ENCODE data around the gene ANKRD27.
A peak's percentile ranks its signal among the peaks of the same experiment; 100 is the strongest.

Gene ANKRD27

DNA sequence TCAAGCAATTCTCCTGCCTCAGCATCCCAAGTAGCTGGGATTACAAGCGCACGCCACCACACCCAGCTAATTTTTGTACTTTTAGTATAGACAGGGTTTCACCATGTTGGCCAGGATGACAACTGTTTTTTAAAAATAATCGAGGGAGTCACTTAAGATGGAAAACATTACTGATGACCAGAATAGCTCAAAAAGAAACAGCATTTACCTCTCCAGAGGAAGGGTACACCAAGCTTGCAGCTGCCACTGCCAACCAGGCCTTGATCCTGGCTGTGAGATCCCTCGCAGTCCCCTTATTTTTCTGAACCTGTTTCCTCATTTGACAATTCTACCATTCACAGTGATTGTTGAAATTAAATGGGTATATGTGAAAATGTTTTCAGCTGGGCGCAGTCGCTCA is 79.5 kb downstream of the ANKRD27 start:
- TF ChIP-seq GATA2 (IDR thresholded peaks at IDR 0.05; ENCODE audit: low read depth, low read length) (no peak), GATA3 (IDR thresholded peaks at IDR 0.05; ENCODE audit: low read depth, low read length) (no peak)

- TF ChIP-seq GATA2 (IDR thresholded peaks at IDR 0.05; ENCODE audit: low read depth, low read length) (no peak), GATA3 (IDR thresholded peaks at IDR 0.05; ENCODE audit: low read depth, low read length) (no peak)
Observed at GRCh38 chr19:32594021-32594420, 81.0 kb downstream of the ANKRD27 start.

DNA sequence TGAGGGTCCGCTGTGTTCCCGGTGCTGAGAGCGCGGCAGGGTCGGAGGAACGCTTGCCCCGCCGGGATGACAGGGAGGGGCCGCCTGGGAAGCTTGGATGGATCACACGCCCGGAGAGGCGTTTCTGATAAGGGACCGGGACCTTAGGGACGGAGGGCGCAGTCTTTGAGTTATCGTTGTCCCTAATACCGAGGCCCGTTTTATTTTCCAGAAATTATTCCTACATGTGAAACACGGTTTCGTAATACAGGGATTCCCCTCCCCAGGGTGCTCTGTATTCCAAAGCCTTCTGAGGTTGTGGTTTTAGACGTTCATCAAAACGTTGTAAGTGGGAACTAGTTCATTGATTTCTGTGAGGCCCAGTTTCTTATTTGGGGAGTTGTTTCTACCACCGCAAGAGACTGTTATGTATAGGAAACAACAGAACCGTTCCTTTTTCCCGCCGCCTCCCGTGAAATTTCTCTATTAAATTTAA is 93.2 kb downstream of the ANKRD27 start:
- TF ChIP-seq GATA3 (IDR thresholded peaks at IDR 0.05; ENCODE audit: low read depth, low read length) (no peak), GATA2 (IDR thresholded peaks at IDR 0.05; ENCODE audit: low read depth, low read length) (no peak)

GRCh38 chr19:32580901-32581704 is 93.9 kb downstream of the ANKRD27 start, which contains the start of gene PDCD5:
PDCD5 (plus strand) TSS chr19:32581190; CDS start chr19:32581262, 72 bp downstream.
- TF ChIP-seq GATA3 (IDR thresholded peaks at IDR 0.05; ENCODE audit: low read depth, low read length) (no peak), GATA2 (IDR thresholded peaks at IDR 0.05; ENCODE audit: low read depth, low read length) (no peak)

- no peak for TF ChIP-seq GATA3 (IDR thresholded peaks at IDR 0.05; ENCODE audit: low read depth, low read length)
Observed at GRCh38 chr19:32580353-32580900, 94.6 kb downstream of the ANKRD27 start.

DNA sequence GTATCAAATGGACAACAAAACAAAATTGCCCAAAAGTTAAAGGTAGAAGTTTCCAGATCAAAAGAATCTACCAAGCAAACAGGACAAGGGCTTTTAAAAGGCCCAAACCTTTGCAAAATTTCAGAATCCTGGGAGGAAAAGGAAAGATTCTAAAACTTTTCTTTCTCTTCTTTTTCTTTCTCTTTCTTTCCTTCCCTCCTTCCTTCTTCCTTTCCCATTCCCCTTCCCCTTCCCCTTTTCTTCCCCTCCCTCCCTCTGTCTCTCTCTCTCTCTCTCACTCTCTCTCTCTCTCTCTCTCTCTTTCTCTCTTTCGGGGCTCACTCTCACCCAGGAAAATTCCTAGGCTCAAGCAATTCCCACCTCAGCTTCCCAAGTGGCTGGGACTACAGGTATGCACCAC is 98.2 kb downstream of the ANKRD27 start:
- TF ChIP-seq GATA3 (IDR thresholded peaks at IDR 0.05; ENCODE audit: low read depth, low read length) (no peak), GATA2 (IDR thresholded peaks at IDR 0.05; ENCODE audit: low read depth, low read length) (no peak)

DNA sequence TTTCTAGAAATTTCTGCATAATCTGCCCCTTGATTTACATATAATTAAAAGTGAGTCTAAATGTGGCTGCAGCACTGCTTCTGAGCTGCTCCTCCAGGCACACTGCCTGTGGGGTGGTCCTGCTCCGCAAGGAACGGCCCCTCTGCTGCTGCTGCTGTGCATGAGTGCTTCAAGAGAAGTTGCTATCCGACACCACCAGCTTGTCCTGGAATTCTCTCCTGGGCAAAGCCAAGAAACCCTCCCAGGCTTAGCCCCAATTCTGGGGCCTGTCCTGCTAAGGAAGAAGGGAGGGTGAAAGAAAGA is 101.5 kb downstream of the ANKRD27 start:
- TF ChIP-seq GATA3 (IDR thresholded peaks at IDR 0.05; ENCODE audit: low read depth, low read length) (no peak), GATA2 (IDR thresholded peaks at IDR 0.05; ENCODE audit: low read depth, low read length) (no peak)

DNA sequence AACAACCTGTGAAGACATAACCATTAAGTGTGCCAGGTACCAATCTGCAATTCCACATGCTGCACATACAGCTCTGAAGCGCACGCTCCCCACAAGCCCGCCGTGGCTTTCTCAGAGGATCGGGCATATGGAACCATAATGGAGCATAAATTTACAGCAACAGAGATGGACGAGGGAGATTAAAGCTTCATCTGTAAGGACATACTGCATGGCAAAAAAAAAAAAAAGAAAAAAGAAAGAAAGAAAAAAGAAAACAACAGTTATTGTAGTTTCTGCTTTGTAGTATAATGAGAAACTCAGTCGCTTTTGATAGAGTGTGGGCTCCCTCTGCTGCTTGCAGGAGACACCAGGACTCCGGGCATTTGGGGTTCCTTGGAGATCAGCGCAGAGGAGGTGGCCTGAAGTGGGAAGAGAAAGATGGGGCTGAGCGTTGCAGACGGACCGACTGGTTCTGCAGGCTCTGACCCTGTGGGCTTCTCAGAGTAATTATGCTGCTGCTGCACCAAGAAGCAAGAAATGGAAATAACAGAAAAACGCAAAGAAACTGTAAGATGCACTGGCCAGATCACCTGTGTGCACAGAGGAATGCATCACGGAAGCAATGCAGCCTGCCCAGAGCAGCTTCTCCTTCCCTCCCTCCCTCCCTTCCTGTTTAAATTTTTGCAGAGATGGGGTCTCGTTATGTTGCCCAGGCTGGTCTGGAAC is 104.7 kb downstream of the ANKRD27 start:
- peak; percentile 42; the same call in 1 of the 2 replicates for TF ChIP-seq GATA2 (IDR thresholded peaks at IDR 0.05; ENCODE audit: low read depth, low read length)
- no peak for TF ChIP-seq GATA3 (IDR thresholded peaks at IDR 0.05; ENCODE audit: low read depth, low read length)

DNA sequence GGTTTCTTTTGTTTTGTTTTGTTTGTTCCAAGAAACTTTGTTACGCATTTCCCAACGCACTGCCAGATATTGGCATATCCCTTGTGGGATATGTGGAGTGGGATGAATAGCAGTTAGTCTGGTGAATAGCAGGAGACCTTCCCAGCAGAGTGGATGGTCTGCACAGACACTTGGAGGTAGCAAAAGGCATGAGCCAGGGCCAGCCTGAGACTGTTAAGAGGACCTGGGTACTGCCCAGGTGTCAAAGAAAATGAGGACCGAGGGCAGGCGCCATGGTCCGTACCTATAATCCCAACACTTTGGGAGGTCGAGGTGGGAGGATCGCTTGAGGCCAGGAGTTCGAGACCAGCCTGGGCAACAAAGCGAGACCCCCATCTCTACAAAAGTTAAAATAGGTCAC is 107.5 kb downstream of the ANKRD27 start:
- no peak for TF ChIP-seq GATA3 (IDR thresholded peaks at IDR 0.05; ENCODE audit: low read depth, low read length)
- no peak for TF ChIP-seq GATA2 (IDR thresholded peaks at IDR 0.05; ENCODE audit: low read depth, low read length)

DNA sequence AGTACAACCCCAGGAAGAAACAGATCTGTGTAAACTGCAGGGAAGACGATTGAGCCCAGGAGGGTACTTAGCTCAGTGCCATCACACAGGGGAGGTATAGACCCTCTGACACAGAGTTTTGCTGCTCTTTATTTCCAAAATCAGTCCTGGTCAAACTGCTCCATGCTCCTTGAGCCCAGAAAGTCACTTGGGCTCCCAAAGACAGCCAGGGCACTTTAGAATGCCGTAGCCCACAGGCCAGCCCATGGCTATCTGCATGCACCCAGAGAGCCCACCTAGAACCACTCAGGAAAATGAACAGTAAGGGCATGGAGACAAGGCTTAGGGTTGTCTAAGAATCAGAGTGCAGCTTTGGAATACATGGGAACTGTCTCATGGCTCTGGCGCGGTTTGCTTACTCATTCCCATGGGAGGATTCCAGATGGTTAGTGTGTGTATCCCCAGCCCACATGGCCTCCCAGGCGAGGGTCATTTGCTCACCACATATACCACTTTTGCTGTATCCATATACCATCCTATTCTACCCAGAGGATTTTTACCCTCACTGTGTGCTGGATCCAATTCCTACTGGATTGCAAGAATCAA is 108.6 kb downstream of the ANKRD27 start:
- TF ChIP-seq GATA3 (IDR thresholded peaks at IDR 0.05; ENCODE audit: low read depth, low read length) (no peak), GATA2 (IDR thresholded peaks at IDR 0.05; ENCODE audit: low read depth, low read length) (no peak)

DNA sequence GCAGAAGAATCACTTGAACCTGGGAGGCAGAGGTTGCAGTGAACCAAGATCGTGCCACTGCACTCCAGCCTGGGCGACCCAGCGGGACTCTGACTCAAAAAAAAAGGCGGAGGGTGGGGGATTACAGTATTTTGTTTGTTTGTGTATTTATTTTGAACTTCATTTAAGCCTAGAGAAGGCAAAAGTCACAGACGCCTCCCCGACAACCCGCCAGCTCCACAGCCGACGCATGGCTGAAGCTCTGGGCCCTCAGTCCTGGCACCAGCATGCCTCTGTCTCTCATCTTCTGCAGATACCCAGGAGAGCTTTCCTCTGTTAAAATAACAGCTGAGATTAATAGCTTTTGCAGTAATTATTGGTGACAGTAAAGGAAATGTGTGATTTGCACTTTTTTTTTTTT is 111.2 kb downstream of the ANKRD27 start:
- TF ChIP-seq GATA3 (IDR thresholded peaks at IDR 0.05; ENCODE audit: low read depth, low read length) (no peak), GATA2 (IDR thresholded peaks at IDR 0.05; ENCODE audit: low read depth, low read length) (no peak)

DNA sequence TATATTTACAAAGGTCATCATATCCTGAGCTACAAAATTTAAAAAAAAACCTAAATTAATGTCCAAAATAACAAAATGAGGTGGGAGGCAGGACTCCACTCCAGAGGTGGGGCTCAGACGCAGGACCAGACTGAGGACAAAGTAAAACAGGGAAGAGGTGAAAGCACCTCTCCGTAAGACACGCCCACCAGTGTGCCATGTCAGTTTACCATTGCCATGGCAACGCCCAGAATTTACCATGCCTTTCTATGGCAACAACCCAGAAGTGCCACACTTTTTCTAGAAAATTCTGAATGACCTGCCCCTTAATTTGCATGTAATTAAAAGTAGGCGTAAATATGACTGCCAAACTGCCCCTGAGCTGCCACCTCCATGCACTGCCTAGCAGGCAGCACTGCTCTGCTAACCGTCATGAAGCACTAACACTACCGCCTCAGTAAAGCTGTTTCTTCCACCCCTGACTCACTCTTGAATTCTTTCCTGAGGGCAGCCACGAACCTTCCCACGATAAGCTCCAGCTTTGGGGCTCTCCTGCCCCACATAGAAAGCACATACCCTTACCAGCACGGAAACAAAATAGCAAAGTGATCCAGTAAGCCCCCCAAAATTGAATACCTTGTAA is 116.3 kb downstream of the ANKRD27 start:
- TF ChIP-seq GATA2 (IDR thresholded peaks at IDR 0.05; ENCODE audit: low read depth, low read length) (no peak), GATA3 (IDR thresholded peaks at IDR 0.05; ENCODE audit: low read depth, low read length) (no peak)

DNA sequence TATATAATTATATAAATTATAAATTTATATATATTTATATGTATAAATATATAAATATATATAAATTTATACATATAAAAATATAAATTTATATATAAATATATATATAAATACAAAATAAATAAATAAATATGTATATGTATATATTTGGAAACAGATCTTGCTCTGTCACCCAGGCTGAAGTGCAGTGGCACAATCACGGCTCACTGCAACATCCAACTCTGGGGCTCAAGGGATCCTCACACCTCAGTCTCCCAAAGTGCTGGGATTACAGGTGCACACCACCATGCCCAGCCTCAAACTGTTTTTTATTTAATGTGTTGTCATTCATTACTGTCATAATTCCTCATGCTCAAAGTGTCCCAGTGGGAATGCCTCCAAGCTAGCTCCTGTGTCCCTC is 119.2 kb downstream of the ANKRD27 start:
- TF ChIP-seq GATA2 (IDR thresholded peaks at IDR 0.05; ENCODE audit: low read depth, low read length) (no peak), GATA3 (IDR thresholded peaks at IDR 0.05; ENCODE audit: low read depth, low read length) (no peak)

- TF ChIP-seq GATA3 (IDR thresholded peaks at IDR 0.05; ENCODE audit: low read depth, low read length) (no peak), GATA2 (IDR thresholded peaks at IDR 0.05; ENCODE audit: low read depth, low read length) (no peak)
Observed at GRCh38 chr19:32550666-32551065, 124.3 kb downstream of the ANKRD27 start.

Measured in SH-SY5Y (cell line).